Measurements from ENCODE around the gene CPNE7. TPM values are rescaled to one million over a fixed set of nuclear protein-coding genes. Genes with fewer than 3 reads are reported as not detected.

The CPNE7 gene
- total and polyA plus RNA-seq, 9 donors = 0.36 to 4.0 (median 0.92) TPM; not detected in 2

- intact Hi-C loops (cut with DNase I) = no loop called here
- Histone ChIP-seq H3K4me1 (ENCODE audit: insufficient read depth) (no peaks in the 10 kb centered on the region), H3K9me3 (no peaks in the 10 kb centered on the region), H3K36me3 (no peaks in the 10 kb centered on the region), H3K4me3 (no peak overlapping the region), H3K27ac (no peak overlapping the region), H3K27me3 (no peaks in the 10 kb centered on the region)
- 74 to 75% (median 75%) methylated on average over 20 of the region's 20 CpGs for WGBS, 3 donors
- TF ChIP-seq EP300 (IDR thresholded peaks at IDR 0.05) = no peak
- TF ChIP-seq POLR2A (IDR thresholded peaks at IDR 0.05) = no peak
- no peak for TF ChIP-seq CTCF (IDR thresholded peaks at IDR 0.05)
- no peak for DNase-seq
These were observed 37.0 kb downstream of the CPNE7 start for GRCh38 chr16:89612415-89613166.

- no peak for TF ChIP-seq CTCF (IDR thresholded peaks at IDR 0.05)
- no peak for TF ChIP-seq POLR2A (IDR thresholded peaks at IDR 0.05)
- Histone ChIP-seq H3K4me1 (ENCODE audit: insufficient read depth) (no peaks in the 10 kb centered on the region), H3K4me3 (no peak within 1 kb of the TSS), H3K27ac (no peak within 1 kb of the TSS), H3K27me3 (no peaks in the 10 kb centered on the region), H3K36me3 (no peaks in the 10 kb centered on the region), H3K9me3 (no peaks in the 10 kb centered on the region)
- no peak for DNase-seq
- intact Hi-C loops (cut with DNase I) = no loop called here
- 55 to 62% (median 58%) methylated on average over 18 to 19 of the region's 19 CpGs for WGBS, 3 donors
These were observed 37.8 kb downstream of the CPNE7 start, which contains the start of gene DPEP1 for GRCh38 chr16:89613231-89613953. TSS of gene DPEP1 (plus strand) at chr16:89613642. CDS start at chr16:89630411, 16,769 bp downstream.

- no peak for DNase-seq
- H3K36me3 ChIP-seq = no peaks in the 10 kb centered on the region
- TF ChIP-seq EP300 (IDR thresholded peaks at IDR 0.05) (no peak), CTCF (IDR thresholded peaks at IDR 0.05) (no peak)
- no peaks in the 10 kb centered on the region for H3K27me3 ChIP-seq
- H3K4me3 ChIP-seq = no peak overlapping the region
- H3K9me3 ChIP-seq = no peaks in the 10 kb centered on the region
- no peaks in the 10 kb centered on the region for H3K4me1 ChIP-seq (ENCODE audit: insufficient read depth)
- intact Hi-C loops (cut with DNase I) = no loop called here
- H3K27ac ChIP-seq = no peak overlapping the region
- 81 to 88% (median 88%) methylated on average over 22 of the region's 22 CpGs for WGBS, 3 donors
These were observed 38.4 kb downstream of the CPNE7 start for GRCh38 chr16:89613954-89614459.

- 76 to 84% (median 78%) methylated on average over 11 to 13 of the region's 13 CpGs for WGBS, 3 donors
- TF ChIP-seq POLR2A (IDR thresholded peaks at IDR 0.05) = no peak
- no peak for TF ChIP-seq CTCF (IDR thresholded peaks at IDR 0.05)
- no peak for TF ChIP-seq EP300 (IDR thresholded peaks at IDR 0.05)
- Histone ChIP-seq H3K9me3 (no peaks in the 10 kb centered on the region), H3K27me3 (no peaks in the 10 kb centered on the region), H3K4me3 (no peak overlapping the region), H3K36me3 (no peaks in the 10 kb centered on the region), H3K4me1 (ENCODE audit: insufficient read depth) (no peaks in the 10 kb centered on the region), H3K27ac (no peak overlapping the region)
- no peak for DNase-seq
- intact Hi-C loops (cut with DNase I) = no loop called here
These were observed 39.6 kb downstream of the CPNE7 start for GRCh38 chr16:89615176-89615575.
